ENCODE measurements around the gene SERPINA12.

The SERPINA12 gene

GRCh38 chr14:94544726-94545125, 35.5 kb upstream of the SERPINA12 start:
- Histone ChIP-seq H3K4me3 (no peak overlapping the region), H3K9me3 (peaks cover 0 to 6% (median 0%) of the 10 kb centered on the region in 3 donors), H3K36me3 (no peaks in the 10 kb centered on the region), H3K27me3 (peaks cover 0 to 10% of the 10 kb centered on the region in 2 donors), H3K27ac (no peak overlapping the region), H3K4me1 (no peaks in the 10 kb centered on the region)
- intact Hi-C loops (cut with DNase I; ENCODE audit: low total_unique reads) = no loop called here
- no peak for DNase-seq
- TF ChIP-seq CTCF (IDR thresholded peaks at IDR 0.05) = no peak

- H3K4me3 ChIP-seq = no peak overlapping the region
- peaks cover 0 to 10% of the 10 kb centered on the region in 2 donors for H3K27me3 ChIP-seq
- no peak for TF ChIP-seq CTCF (IDR thresholded peaks at IDR 0.05)
- H3K27ac ChIP-seq = no peak overlapping the region
- no peaks in the 10 kb centered on the region for H3K36me3 ChIP-seq
- DNase-seq = peak in 1 of 2 donors; percentile 31
- intact Hi-C loops (cut with DNase I; ENCODE audit: low total_unique reads) = no loop called here
- no peaks in the 10 kb centered on the region for H3K4me1 ChIP-seq
- H3K9me3 ChIP-seq = peaks cover 0 to 6% (median 0%) of the 10 kb centered on the region in 3 donors
These were observed 34.3 kb upstream of the SERPINA12 start for GRCh38 chr14:94543449-94544124.

- peak in 1 of 2 donors; percentile 54 for DNase-seq
- Histone ChIP-seq H3K9me3 (peaks cover 0 to 6% (median 0%) of the 10 kb centered on the region in 3 donors), H3K27ac (no peak overlapping the region), H3K27me3 (peaks cover 0 to 15% of the 10 kb centered on the region in 2 donors), H3K36me3 (no peaks in the 10 kb centered on the region), H3K4me1 (no peaks in the 10 kb centered on the region), H3K4me3 (no peak overlapping the region)
- intact Hi-C loops (cut with DNase I; ENCODE audit: low total_unique reads) = no loop called here
- TF ChIP-seq CTCF (IDR thresholded peaks at IDR 0.05) = no peak
These were observed 33.7 kb upstream of the SERPINA12 start for GRCh38 chr14:94542811-94543440.

- peak in 1 of 2 donors; percentile 51 for DNase-seq
- H3K27me3 ChIP-seq = peaks cover 0 to 16% of the 10 kb centered on the region in 2 donors
- peaks cover 0 to 6% (median 0%) of the 10 kb centered on the region in 3 donors for H3K9me3 ChIP-seq
- H3K4me3 ChIP-seq = no peak overlapping the region
- H3K4me1 ChIP-seq = no peaks in the 10 kb centered on the region
- H3K27ac ChIP-seq = no peak overlapping the region
- TF ChIP-seq CTCF (IDR thresholded peaks at IDR 0.05) = no peak
- intact Hi-C loops (cut with DNase I; ENCODE audit: low total_unique reads) = no loop called here
- no peaks in the 10 kb centered on the region for H3K36me3 ChIP-seq
These were observed 33.0 kb upstream of the SERPINA12 start for GRCh38 chr14:94542111-94542810.

- intact Hi-C loops (cut with DNase I; ENCODE audit: low total_unique reads) = no loop called here
- Histone ChIP-seq H3K9me3 (peaks cover 0 to 3% (median 0%) of the 10 kb centered on the region in 3 donors), H3K36me3 (no peaks in the 10 kb centered on the region), H3K4me3 (no peak overlapping the region), H3K27ac (no peak overlapping the region), H3K4me1 (no peaks in the 10 kb centered on the region), H3K27me3 (peaks cover 0 to 16% of the 10 kb centered on the region in 2 donors)
- no peak for DNase-seq
- no peak for TF ChIP-seq CTCF (IDR thresholded peaks at IDR 0.05)
These were observed 32.1 kb upstream of the SERPINA12 start for GRCh38 chr14:94541234-94541975.

Data from tibial artery (tissue), 4 donors.